ENCODE results near the gene NHEJ1. TPM values are rescaled to one million over a fixed set of nuclear protein-coding genes. Genes with fewer than 3 reads are reported as not detected.

NHEJ1 gene
- total and polyA plus RNA-seq, 4 donors: 8.4 to 21.1 (median 12.5) TPM

- peaks cover 0 to 16% (median 0%) of the 10 kb centered on the region in 5 donors for H3K4me1 ChIP-seq (ENCODE audit: control insufficient read depth in 5 of 5, insufficient read depth in 5 of 5, low read length in 5 of 5)
- peaks cover 0 to 4% (median 0%) of the 10 kb centered on the region in 4 donors for H3K36me3 ChIP-seq (ENCODE audit: control insufficient read depth in 4 of 4, insufficient read depth in 4 of 4, low read length in 4 of 4)
- 77 to 82% methylated on average over 9 of the region's 9 CpGs for WGBS, 2 donors
- no peaks in the 10 kb centered on the region for H3K9me3 ChIP-seq (ENCODE audit: control insufficient read depth in 4 of 4, insufficient read depth in 3 of 4, low read length in 3 of 4)
- no peak for ATAC-seq (ENCODE audit: insufficient read depth, low FRiP score)
- TF ChIP-seq CTCF (IDR thresholded peaks at IDR 0.05; ENCODE audit: control extremely low read depth, extremely low read depth): no peak
- no peak overlapping the region for H3K27ac ChIP-seq (ENCODE audit: low read depth in 1 of 2, low read length in 1 of 2)
- H3K9ac ChIP-seq (ENCODE audit: insufficient read depth in 1 of 2, low read length in 2 of 2): no peak overlapping the region
- H3K4me3 ChIP-seq: no peak overlapping the region
- no peak for DNase-seq
- peaks cover 0 to 40% (median 32%) of the 10 kb centered on the region in 3 donors for H3K27me3 ChIP-seq (ENCODE audit: control insufficient read depth in 3 of 3, insufficient read depth in 3 of 3, low read length in 2 of 3)
Measured at GRCh38 chr2:219056176-219056895, 104.3 kb downstream of the NHEJ1 start.

GRCh38 chr2:219054956-219055903, 105.4 kb downstream of the NHEJ1 start:
- TF ChIP-seq CTCF (IDR thresholded peaks at IDR 0.05; ENCODE audit: control extremely low read depth, extremely low read depth): no peak
- no peak overlapping the region for H3K4me3 ChIP-seq
- H3K9me3 ChIP-seq (ENCODE audit: control insufficient read depth in 4 of 4, insufficient read depth in 3 of 4, low read length in 3 of 4): no peaks in the 10 kb centered on the region
- no peak overlapping the region for H3K27ac ChIP-seq (ENCODE audit: low read depth in 1 of 2, low read length in 1 of 2)
- DNase-seq (no peak), ATAC-seq (ENCODE audit: insufficient read depth, low FRiP score) (no peak)
- 91 to 93% methylated on average over 43 of the region's 43 CpGs for WGBS, 2 donors
- no peak overlapping the region for H3K9ac ChIP-seq (ENCODE audit: insufficient read depth in 1 of 2, low read length in 2 of 2)
- peaks cover 0 to 37% (median 30%) of the 10 kb centered on the region in 3 donors for H3K27me3 ChIP-seq (ENCODE audit: control insufficient read depth in 3 of 3, insufficient read depth in 3 of 3, low read length in 2 of 3)
- peaks cover 0 to 4% (median 0%) of the 10 kb centered on the region in 4 donors for H3K36me3 ChIP-seq (ENCODE audit: control insufficient read depth in 4 of 4, insufficient read depth in 4 of 4, low read length in 4 of 4)
- H3K4me1 ChIP-seq (ENCODE audit: control insufficient read depth in 5 of 5, insufficient read depth in 5 of 5, low read length in 5 of 5): peaks cover 0 to 13% (median 0%) of the 10 kb centered on the region in 5 donors

GRCh38 chr2:219049282-219049681, 111.3 kb downstream of the NHEJ1 start:
- 69 to 70% methylated on average over 6 of the region's 6 CpGs for WGBS, 2 donors
- H3K9ac ChIP-seq (ENCODE audit: insufficient read depth in 1 of 2, low read length in 2 of 2): no peak overlapping the region
- TF ChIP-seq CTCF (IDR thresholded peaks at IDR 0.05; ENCODE audit: control extremely low read depth, extremely low read depth): no peak
- H3K27ac ChIP-seq (ENCODE audit: low read depth in 1 of 2, low read length in 1 of 2): no peak overlapping the region
- no peak for ATAC-seq (ENCODE audit: insufficient read depth, low FRiP score)
- no peaks in the 10 kb centered on the region for H3K4me1 ChIP-seq (ENCODE audit: control insufficient read depth in 5 of 5, insufficient read depth in 5 of 5, low read length in 5 of 5)
- no peak for DNase-seq
- no peaks in the 10 kb centered on the region for H3K36me3 ChIP-seq (ENCODE audit: control insufficient read depth in 4 of 4, insufficient read depth in 4 of 4, low read length in 4 of 4)
- no peak overlapping the region for H3K4me3 ChIP-seq
- no peaks in the 10 kb centered on the region for H3K9me3 ChIP-seq (ENCODE audit: control insufficient read depth in 4 of 4, insufficient read depth in 3 of 4, low read length in 3 of 4)
- peaks cover 0 to 4% (median 0%) of the 10 kb centered on the region in 3 donors for H3K27me3 ChIP-seq (ENCODE audit: control insufficient read depth in 3 of 3, insufficient read depth in 3 of 3, low read length in 2 of 3)

Measured in lung (tissue), 12 donors.